Neural progenitor cell (in vitro differentiated cells): Measurements from ENCODE around the gene RNGTT.

ENCODE experiments used
- CTCF ChIP-seq: fragments of 200-600 bp; sonication (generic); IDR thresholded peaks from 2 replicates; pipeline ENCODE4 v1.5.1; 2017; ENCODE audit warnings: antibody characterized with exemption, mild to moderate bottlenecking
- EZH2 ChIP-seq: fragments of 200-600 bp; sonication (generic); IDR thresholded peaks from 2 replicates; pipeline ENCODE4 v1.6.1; 2017; ENCODE audit warnings: antibody characterized with exemption, mild to moderate bottlenecking, moderate library complexity
- EZH2phosphoT487 ChIP-seq: fragments of 200-600 bp; sonication (generic); IDR thresholded peaks from 2 replicates; pipeline ENCODE4 v1.6.1; 2017; ENCODE audit warnings: antibody characterized with exemption

- no peak for TF ChIP-seq CTCF
- TF ChIP-seq EZH2 = no peak
- TF ChIP-seq EZH2phosphoT487 = no peak
These were observed 20.7 kb upstream of the RNGTT start for GRCh38 chr6:88984152-88984551.
